ENCODE data around the gene PFDN4.

GRCh38 chr20:54237116-54237943, 29.4 kb downstream of the PFDN4 start:
- TF ChIP-seq POLR2AphosphoS5 (IDR thresholded peaks at IDR 0.05; ENCODE audit: low read depth, low read length), result no peak
- no peak for TF ChIP-seq POLR2A (IDR thresholded peaks at IDR 0.05; ENCODE audit: low read depth, low read length)
